ENCODE results near the gene DBH.

The DBH gene

DNA sequence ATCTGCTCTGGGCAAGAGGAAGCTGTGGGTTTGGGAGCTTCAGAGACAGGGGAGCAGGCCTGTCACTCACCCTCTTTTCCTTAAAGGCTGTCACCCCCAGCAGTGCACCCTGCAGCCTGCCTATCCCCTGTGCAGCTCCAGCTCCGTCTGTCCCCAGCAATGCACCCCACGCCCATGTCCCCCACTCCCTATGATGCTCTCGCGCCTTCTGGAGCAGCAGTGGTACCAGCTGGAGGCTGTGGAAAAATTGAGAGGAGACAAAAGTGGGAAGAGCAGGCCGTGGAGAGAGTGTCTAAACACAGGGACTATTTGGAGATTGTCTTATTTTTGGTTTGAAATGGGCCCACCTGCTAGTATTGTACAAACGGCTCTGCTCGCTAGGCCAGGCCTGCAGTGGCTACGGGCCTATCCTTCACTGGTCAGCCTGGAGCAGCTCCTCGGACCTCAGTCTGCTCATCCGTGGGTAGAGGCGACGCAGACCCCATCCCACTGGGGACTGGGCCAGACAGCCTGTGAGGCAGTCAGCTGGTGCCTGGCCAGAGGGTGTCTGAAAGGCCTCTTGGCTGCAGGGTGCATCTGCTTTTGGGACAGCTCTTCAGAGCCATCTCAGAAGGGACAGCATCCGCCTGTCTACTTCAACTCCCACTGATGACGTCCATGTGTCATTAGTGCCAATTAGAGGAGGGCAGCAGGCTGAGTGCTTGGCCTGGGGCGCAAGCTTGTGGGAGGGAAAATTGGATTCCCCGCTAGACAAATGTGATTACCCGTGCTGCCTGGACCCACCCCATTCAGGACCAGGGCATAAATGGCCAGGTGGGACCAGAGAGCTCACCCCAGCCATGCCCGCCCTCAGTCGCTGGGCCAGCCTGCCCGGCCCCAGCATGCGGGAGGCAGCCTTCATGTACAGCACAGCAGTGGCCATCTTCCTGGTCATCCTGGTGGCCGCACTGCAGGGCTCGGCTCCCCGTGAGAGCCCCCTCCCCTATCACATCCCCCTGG is at the start of gene DBH:
TSS of gene DBH (plus strand) at position 831 of the 999 bp plus-strand sequence. CDS start at position 840, 9 bp downstream.
- no peak for DNase-seq (ENCODE audit: low read depth in 2 of 2)

DNA sequence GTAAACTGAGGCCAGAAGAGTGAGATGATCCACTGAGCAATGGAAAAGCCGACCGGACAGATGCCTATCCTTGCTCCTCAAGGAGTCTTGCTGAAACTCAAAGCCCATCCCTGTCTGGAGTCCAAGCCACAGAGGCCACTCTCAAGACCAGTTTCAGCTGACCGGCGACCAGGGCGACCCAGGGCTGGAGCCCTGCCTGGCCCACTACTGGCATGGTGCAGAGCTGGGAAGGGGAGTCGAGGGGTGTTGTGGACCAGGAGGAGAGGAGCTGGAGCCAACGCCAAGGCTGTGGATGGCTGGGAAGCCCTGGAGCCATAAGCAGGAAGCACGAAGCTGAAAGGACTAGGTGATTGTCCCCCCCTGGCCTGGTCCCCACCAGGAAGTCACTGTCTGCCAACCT is 49.1 kb upstream of the DBH start:
- no peak for DNase-seq (ENCODE audit: low read depth in 2 of 2)

DNA sequence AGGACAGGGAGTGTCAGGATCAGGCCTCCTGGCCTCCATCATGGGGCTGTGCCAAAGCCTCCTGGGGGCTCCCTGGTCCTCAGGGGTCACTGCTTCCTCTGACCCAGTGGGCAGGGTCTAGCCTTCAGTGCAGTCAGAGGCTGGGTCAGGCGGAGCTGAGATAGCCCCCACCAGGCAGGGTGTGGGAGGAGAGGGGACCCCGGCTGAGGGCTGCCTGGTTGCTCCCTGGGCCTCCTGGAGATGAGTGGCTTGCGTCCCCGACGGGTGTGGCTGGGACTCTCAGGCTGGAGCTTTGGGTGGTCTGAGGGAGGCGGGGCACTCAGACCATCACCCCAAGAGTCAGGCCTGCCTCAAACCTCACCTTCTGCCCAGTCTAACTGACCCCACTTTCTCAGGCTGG is 48.7 kb upstream of the DBH start:
- no peak for DNase-seq (ENCODE audit: low read depth in 2 of 2)

DNA sequence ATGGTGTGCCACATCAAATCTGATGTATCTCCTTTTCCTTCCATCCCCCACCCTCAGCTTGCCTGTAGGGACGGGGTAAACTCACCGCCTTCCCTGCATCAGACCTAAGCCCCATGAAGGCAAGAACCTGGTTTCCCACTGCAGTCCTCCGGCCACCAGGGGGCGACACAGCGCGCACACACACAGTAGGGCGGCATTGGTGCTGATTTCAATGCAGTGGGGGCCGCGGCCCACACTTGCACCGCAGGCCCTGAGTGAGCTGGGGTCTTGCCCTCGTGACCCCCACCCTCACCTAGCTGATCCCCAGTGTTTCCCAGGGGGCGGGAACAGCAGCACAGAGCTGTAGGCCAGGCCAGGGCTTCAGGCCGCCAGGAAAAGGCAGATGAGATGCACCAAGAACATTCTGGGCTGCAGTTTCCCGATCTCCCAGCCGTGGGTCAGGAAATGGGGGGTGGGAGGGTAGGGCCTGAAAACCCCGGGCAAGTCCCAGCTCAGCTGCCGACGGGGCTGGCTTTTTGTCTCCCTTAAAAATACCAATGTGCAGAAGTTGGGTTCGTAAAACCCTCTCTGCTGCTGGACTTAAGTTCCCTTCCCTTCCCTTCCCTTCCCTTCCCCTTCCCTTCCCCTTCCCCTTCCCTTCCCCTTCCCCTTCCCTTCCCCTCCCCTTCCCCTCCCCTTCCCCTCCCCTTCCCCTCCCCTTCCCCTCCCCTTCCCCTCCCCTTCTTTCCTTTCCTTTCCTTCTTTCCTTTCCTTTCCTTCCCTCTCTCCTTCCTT is 46.5 kb upstream of the DBH start:
- DNase-seq (ENCODE audit: low read depth in 2 of 2) = peak; percentile 11 to 35

DNA sequence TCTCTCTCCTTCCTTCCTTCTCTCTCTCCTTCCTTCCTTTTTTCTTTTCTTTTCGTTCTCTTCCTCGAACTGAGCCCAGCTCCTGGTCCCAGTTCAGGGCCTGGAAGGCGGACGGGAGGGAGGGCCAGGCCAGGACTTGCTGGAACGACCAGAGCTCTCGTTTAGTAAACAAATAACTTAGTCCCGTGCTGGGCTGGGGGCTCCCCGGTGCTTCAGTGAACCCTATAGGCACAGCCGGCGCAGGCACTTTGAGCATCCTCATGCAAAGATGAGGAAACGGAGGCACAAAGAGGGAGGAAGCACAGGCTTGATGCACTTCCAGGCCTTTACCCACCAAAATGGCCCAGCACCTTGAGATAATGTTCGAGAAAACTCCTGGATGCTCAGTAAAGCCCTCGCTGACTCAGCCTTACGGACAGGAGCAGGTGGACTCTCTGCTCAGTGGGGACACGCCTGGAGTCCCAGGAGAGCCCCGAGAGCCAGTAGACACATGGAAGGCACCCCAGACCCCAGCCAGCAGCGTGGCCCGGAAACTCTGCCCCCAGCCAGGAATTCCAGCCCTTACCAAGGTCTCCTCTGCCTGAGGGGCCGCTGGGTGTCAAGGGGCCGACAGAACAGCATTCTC is 45.8 kb upstream of the DBH start:
- DNase-seq (ENCODE audit: low read depth in 2 of 2) = no peak

DNA sequence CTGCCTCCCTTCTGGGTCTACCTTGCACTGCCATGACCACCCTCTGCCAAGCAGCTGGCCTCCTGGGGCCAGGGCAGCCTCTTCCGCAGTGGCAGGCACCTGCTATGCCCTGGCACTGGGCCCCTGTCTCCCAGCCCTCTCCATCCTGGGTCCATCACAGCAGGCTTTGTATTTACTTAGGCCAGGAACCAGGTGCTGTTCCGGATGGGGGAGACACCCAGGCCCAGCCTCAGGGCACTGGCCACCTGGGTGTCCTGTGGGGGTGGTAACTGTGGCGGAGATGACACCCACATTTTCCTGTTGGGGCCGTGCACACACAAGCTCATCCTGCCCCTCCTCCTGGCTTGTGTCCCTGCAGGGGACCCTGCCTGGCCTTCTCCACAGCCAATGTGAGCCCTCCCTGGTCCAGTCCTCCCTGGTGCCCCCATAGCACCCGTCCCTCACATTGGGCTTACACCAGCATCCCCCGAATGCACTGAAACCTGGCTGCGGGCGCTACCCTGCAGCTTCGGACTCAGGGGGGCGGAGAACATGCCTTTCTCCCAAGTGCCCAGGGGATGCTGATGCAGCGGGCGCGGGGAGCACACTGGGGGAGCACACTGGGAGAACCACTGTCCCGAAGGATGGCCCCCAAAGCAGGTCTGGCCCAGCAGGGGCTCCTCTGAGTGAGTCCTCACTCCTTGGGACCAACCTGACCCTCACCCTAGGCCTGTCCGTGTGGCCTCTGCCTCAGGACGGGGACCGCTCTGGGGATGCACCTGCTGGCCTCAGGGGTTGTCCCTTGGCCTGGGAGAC is 44.9 kb upstream of the DBH start:
- DNase-seq (ENCODE audit: low read depth in 2 of 2) = no peak

DNA sequence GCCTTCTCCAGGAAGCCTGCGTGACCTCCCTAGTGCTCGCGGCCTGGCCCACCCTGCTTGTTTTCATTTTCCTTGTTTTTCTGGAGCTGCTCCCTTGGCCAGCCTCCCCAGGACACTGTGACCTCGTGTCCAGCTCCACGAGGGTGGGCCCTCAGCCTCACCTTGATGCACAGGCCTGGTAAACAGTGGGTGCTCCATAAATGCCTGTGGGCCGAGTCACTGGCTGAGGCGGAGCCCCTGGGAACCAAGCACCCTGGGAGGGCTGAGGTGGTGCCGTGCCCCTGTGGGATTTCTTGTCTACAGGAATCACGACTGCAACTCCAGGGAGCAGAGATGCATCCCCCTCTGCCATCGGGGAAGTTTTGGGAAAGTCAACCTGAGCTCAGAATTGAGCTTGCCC is 44.2 kb upstream of the DBH start:
- no peak for DNase-seq (ENCODE audit: low read depth in 2 of 2)

DNA sequence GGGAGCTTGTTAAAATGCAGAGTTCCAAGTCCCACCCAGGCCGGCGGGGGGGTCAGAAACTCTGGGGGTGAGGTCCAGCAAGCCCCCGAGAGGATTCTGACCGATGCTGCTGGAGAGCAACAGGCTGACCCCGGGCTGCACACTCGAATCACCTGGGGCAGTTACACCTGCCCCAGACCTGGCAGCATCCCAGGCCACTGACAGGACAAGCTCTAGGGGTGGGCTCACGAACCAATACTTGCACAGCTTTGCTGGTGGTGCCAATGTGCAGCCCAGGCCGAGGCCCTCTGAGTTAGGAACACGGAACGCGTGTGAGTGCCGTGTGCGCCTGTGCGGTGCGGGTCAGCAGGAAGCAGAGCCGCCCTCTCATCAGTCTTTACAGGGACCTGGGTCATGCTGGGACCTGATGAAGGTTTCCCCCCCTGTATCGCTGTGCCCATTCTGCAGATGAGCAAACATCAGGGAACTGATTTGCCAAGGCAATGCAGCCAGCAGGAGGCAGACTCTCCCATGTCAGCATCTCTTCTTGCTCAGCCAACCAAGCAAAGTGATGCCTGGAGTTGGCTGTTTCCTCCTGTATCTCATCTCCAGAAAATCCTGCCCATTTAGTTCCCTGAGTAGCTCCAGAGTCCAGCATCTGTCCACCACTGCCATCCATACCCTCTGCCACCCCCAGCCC is 43.3 kb upstream of the DBH start:
- no peak for DNase-seq (ENCODE audit: low read depth in 2 of 2)

DNA sequence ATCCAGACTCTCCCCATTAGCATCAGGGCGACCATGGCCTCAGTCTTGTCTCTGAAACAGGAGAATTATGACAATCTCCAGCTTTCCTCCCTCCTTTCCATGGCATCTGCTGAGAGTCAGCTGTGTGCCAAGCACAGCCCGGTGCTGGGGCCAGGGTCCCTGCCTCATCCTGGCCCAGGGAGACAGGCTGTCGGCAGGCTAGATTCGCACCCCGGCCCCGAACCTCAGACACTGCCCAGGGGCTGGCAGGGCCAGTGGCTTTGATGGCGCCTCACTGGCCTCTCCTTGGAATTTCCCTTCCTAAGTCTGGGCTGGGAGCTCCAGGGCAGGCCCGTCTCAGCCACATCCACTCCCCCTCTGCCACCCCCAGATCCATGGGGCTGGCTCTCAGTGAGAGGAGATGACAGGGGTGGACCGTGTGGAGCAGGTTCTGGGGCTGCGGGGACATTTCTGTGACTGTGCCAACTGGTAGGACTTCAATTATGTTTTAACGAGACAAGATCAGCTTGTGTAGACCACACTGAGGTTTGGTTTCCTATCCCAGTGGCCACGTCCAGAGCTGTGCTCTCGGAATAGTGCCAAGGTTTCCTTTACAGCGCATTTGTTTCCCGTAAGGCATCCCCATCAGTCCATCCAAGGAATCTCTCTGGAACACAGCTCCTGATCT is 42.4 kb upstream of the DBH start:
- DNase-seq (ENCODE audit: low read depth in 2 of 2) = no peak

DNA sequence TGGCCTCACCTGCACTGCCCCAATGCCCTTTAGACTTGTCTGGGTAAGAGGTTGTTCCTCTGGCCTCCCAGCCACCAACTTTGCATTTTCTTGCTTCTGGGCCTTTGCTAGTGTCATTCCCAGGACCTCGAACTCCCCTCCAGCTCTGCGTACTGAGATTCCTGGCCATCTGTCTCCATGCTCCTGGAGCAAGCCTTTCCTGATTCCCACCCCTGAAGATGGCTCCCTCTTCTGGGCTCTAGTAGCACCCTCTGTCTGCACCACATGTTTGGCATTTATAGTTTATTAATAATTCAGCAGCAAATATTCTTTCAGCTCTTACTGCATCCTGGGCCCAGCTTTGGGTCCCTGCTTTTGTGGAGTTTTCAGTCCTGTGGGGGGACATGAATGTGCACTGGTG is 41.9 kb upstream of the DBH start:
- DNase-seq (ENCODE audit: low read depth in 2 of 2) = no peak

DNA sequence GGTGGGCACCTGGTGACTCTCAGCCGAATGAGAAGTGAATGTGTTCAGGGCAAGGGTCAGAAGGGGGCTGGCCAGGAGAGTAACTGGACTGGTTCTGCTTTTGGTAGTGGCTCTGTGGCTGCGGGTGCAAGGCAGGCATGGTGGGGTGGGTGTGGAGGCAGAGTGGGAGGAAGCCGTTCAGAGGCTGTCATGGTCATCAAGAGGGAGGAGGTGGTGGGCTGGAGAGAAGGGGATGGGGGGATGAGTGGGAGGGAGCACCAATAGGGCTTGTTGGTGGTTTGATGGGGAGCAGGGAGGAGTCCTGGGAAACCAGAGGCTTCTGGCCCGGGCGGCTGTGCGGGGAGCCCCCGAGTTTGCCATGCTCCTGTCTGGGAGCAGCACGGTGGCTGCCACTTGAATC is 40.3 kb upstream of the DBH start:
- no peak for DNase-seq (ENCODE audit: low read depth in 2 of 2)

DNA sequence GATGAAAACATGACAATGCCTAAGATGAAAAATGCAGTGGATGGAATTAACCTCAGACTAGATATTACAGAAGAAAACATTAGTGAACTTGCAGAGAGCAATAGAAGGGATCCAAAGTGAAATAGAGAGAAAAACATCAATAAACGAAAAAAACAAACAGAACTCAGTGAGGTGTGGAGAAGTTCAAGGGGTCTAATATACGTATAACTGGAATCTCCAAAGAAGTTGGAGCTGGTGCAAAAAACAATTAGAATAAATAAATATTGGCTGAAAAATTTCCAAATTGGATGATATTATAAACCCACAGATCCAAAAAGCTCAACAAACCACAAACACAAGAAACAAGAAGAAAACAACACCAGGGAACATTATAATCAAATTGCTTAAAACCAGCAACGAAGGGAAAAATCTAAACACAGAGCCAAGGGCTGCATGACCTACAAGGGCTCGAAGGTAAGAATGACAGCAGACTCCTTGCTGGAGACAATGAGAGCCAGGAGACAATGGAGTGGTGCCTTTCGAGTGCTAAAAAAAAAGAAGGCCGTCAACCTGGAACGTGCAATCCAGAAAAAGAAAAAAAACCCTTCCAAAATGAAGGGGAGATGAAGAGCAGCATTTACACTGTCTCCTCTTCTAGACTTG is 38.7 kb upstream of the DBH start:
- no peak for DNase-seq (ENCODE audit: low read depth in 2 of 2)

DNA sequence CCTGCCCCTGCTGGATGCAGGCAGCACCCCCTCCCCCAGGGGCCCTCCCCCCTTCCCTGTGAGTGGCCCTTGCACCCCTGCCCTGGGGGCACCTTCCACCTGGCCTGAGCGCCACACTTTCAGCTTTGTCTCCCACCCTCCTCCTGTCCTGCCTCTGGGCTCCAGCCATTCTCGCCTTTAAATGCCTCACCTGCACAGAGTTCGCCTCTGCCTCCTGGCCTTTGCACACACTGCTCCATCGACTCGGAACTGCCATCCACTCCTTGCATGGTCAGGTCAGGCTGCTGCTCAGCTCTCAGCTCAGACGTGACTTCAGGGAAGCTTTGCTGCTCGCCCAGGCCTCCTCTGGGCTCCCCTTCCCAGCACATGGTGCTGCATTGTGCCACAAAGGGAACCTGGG is 37.2 kb upstream of the DBH start:
- no peak for DNase-seq (ENCODE audit: low read depth in 2 of 2)

DNA sequence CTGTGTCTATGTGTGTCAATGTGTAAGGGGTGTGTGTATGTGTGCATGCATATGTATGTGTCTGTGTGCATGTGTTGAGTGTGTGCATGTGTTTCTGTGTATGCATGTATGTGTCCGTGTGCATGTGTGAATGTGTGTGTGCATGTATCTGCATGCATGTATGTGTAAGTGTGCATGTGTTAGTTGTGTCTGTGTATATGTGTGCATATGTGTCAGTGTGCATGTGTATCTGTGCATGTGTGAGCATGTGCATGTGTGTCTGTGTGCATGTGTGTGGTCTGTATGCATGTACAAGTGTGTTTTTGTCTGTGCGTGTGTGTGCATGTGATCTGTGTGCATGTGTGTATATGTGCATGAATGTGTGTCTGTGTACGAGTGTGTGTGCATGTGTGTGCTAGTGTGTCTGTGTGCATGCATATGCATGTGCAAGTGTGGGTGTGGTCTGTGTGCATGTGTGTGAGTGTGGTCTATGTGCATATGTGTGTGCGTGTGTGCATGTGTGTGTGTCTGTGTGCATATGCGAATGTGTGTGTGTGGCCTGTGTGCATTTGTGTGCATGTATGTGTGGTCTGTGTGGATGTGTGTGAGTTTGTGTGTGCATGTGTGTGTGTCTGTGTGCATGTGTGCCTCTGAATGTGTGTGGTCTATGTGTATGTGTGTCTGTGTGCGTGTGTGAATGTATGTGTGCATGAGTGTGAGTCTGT is 36.5 kb upstream of the DBH start:
- DNase-seq (ENCODE audit: low read depth in 2 of 2) = no peak

DNA sequence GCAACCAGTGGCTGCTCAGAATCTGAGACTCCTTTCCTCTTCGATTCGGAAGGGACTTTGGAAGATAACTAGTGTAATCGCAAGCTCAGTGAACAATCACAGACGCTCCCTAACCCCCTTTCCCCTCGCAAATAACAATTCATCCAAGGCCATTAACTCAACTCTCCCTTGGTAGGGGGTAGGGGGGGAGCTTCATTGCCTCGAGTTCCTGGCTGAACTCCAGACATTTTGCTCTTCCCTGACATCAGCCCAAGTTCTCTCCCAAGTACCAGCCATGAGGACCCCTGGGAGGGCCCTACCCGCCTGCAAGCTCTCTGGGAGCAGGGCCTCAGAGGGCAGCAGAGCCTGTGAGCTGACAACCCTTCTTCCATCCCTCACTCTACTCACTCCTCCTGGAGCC is 35.4 kb upstream of the DBH start:
- no peak for DNase-seq (ENCODE audit: low read depth in 2 of 2)

DNA sequence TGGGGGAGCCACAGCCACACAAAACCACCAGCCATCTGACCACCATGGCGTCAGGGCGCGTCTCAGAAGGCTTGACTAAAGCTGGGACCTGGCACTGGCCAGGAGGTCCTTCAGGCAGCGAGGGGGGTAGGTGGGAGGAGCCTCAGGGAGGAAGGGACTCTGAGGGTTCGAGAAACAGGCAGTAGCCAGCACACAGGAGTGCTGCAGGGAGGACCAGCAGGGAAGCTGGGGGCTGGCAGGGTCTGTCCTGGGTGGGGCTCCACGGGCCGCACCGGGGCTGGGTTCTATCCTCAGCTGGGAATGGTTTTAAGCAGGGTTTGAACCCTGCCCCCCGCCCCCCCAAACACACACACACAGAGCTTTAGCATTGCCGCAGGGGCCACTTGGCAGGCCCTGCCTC is 34.4 kb upstream of the DBH start:
- DNase-seq (ENCODE audit: low read depth in 2 of 2) = no peak

DNA sequence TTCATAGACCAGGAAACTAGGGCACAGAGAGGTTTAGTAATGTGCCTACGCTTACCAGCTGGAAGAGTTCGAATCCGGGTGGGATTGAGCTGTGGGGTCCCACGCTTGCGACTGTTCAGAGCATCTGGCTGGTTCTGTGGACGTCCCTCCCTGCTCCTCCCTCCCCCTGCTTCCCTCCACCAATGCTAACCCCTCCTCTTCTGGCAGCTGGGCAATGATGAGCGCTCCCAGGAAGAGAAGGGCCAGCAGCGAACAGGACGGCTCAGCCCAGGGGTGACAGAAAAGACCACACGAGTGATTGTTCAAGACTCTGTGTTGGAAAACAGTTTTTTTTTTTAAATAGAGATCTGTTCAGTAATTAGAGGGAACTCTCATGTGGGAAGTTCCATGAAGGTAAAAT is 33.9 kb upstream of the DBH start:
- no peak for DNase-seq (ENCODE audit: low read depth in 2 of 2)

DNA sequence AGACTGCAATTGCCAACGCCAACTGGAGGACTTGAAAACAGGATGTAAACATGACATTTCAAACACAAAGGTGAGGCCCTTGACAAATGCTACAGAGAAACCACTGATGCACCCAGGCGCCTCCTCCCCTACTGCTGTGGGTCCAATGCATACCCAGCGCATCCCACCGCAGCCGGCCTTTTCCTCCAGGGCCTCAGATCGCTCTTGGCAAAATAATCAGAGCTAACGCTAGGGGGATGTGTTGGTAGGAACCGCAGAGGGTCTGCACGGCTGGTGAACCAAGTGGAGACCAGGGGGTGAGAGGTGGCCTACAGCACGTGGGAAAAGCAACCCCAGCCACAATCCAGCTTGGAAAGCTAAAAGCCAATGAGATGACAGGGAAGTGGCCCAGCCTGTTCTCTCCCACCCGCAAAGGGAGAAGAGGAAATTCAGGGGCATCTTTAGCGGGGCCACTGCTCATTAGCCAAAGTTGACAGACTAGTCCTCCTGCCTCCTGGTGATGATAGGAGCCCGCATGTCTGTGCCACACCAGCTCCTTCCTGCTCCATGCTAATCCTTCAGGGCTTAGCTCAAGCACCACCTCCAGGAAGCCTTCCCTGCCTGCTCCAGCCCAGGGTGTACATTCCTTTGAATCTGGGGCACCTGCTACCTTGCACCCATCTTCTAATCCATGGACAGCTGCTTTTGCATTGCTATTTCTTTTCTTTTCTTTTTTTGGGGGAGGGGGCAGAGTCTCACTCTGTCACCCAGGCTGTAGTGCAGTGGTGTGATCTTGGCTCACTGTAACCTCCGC is 32.8 kb upstream of the DBH start:
- DNase-seq (ENCODE audit: low read depth in 2 of 2) = no peak

DNA sequence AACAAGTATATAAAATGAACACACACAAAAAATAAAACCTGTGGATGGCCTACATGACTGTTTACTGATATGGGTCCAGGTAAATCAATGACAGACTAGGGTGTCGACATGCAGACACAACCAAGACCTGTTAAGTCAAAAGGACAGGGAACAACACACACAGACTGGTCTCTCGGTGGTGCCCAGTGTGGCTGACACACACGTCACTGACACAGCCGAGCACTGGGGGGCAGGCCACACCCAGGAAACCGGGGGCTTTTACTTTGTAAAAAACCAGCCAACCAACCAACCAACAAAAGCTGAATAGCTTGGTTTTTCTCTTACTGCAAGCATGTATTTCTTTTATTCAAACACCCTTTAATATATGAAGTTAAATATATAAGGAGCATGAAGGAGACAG is 31.9 kb upstream of the DBH start:
- DNase-seq (ENCODE audit: low read depth in 2 of 2) = peak in 1 of 2 donors; percentile 14

Data from stimulated activated CD4-positive, alpha-beta T cell treated with anti-CD3 and anti-CD28 coated beads, Interleukin-15, amount 100 ng/mL, for 48 hours (primary cell).